Choroid plexus epithelial cell (primary cell): Measurements from ENCODE around the gene SOCS4.
A peak's percentile ranks its signal among the peaks of the same experiment; 100 is the strongest.
"Not testable (repeated sequence)": the region's sequence is repeated elsewhere in the genome, so short reads cannot be mapped to it uniquely, and the experiment has no call there.

Source experiments
- DNase-seq: peaks from one replicate; pipeline ENCODE4 v3.0.0-alpha.2; 2010; ENCODE audit warnings: low read depth
- H3K4me3 ChIP-seq: 2 replicates; pipeline ENCODE4 v1.5.1; 2011; ENCODE audit warnings: low read depth, mild to moderate bottlenecking, control low read depth, low read length, moderate library complexity
- CTCF ChIP-seq: conservative IDR thresholded peaks from 2 replicates; pipeline ENCODE4 v1.5.1; 2011; ENCODE audit warnings: low read depth, mild to moderate bottlenecking, control low read depth, inconsistent platforms, low read length, moderate library complexity

Gene SOCS4

DNA sequence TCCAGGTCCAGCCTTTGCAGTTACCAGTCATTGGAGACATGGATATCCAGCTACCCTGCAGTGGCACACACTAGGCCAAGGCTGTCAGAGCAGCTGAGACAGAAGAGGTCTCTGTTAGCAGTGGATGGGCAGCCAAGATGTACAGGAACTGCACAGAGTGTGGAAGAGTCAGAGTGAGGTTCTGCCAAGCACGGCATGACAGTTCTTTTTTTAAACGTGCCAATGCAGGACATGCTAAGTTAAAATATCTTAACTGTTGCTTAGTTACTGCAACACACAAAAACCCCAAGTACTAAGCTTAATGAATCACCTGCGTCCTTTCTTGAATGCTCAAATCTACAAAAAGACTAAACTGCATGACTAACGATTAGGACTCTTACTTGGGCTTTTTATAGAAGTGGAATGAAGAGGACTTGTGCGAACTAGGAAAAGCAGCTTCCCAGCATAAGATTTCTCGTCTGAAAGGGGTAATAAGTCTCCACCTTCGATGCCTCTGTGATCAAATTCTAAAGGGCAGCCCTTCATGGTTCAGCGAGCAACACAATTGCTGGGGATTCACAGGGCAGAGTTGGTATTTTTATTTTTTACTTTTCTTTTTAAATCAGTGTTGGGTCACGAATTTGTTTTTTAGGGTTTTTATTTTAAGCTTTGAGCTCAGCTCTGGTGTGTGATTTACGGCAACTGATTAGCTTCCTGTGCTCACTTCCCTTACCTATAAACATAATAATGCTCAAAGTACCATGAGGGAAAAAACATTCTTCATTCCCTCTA is 45.0 kb downstream of the SOCS4 start:
- no peak overlapping the region for H3K4me3 ChIP-seq
- peak; percentile 65 for DNase-seq
- TF ChIP-seq CTCF: no peak

DNA sequence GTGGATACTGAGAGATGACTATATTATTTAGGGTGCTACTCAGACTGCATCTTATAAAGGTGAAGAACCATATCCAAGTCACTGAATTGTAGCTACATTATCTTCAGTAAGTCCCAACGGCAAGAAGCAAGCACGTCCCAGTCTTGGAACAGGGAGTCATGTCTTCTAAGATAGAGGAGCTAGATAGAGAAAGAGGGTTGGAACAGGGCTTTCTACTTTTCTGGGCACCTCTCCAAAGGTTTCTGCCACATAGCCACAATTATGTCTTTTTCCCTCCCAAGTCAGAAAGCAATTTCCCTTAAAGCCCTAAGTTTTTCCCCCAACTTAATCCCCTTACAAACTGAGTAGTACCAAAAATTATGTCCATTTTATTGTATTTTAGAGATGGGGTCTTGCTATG is 46.8 kb downstream of the SOCS4 start:
- H3K4me3 ChIP-seq: no peak overlapping the region
- no peak for TF ChIP-seq CTCF
- DNase-seq: peak; percentile 85

DNA sequence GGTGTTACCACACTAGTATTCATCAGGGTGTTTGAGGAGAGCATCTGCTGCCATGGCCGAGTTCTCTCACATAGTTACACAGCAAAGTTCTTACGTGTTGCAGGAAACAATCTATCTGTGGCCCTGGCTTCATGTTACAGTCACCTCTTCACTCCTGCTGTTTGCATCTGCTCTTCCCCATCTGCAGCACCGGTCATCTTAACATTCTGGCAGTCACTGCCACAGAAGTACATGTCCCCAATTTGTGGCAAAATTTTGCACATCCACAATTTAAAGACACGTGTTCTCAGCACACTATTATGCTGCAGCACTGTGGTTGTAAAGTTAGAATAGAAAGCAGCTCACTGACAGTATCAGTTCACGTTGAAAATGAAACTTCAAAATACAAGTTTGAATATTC is 47.6 kb downstream of the SOCS4 start:
- TF ChIP-seq CTCF: no peak
- H3K4me3 ChIP-seq: no peak overlapping the region
- peak; percentile 78 for DNase-seq

DNA sequence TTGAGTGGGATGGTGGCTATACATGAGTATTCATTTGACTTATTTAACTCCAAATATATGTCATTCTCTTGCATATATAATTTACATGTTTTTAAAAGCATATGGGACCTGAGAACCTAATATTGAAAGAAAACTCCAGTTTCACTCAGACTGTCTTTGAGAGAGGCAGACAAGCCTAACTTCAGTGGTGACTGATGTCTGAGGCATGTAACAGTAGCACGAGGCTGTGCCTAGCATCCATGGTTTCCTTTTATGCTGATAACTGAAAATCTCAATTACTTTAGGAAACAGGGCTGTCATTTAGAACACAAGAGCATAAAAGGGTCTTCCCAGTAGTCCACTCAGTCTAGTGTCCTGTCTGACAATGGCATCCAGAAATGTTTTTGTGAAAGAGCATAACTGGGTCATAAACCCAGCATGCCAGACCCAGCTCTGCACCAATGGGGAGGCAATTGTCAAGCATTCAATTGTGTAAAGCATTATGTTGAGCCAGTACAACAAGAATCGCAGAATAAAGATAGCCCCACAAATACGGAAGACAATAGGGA is 48.7 kb downstream of the SOCS4 start:
- DNase-seq: peak; percentile 70
- no peak for TF ChIP-seq CTCF
- no peak overlapping the region for H3K4me3 ChIP-seq

DNA sequence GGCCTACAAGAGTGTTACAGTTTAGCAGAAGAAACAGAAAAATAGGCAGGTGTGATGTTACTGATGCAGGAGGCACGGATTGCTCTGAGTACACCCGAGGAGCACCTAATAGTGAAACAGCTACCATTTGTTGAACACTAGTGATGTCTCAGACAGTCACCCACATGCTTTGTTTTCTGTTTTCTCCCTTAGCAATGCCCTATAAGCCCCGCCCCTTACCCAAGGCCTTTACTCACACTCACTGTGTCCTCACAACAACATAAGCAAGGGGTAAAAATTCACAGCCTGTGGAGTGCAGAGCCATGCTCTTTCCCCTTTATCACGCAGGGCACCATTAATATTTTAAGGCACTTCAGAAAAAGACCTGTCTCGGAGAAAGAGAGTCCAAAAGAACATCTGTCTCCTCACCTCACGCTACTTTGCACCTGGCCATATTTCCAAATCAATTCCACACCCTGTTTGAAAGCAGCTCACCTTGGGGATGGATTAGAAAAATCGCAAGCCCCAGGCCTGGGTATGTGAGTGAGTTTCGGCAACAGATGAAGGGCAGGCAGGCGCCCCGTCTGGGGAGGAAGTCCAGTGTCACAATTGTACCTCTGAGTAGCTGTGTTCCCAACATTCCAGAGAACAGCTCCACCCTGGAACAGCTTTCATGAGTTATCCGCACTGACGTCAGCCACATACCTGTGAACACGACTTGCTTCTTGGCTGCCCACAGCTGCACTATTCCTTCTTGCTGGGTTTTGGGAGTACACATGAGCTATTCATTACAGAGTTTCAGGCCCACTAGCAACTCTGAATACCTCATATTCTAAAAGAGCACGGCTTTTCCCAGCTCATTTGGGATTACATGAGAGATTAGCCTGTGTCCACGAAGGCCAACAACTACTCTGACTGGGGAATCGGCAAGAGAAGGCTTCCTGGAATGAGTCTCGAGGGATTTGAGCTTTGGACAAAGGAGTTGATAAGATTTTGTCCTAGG is 50.4 kb downstream of the SOCS4 start:
- H3K4me3 ChIP-seq: no peak overlapping the region
- DNase-seq: peak; percentile 51
- no peak for TF ChIP-seq CTCF

- DNase-seq, H3K4me3 ChIP-seq: not testable (repeated sequence)
Observed at GRCh38 chr14:55079961-55080360, 52.9 kb downstream of the SOCS4 start.

GRCh38 chr14:55084401-55085059 is 57.5 kb downstream of the SOCS4 start:
- DNase-seq: no peak
- no peak for TF ChIP-seq CTCF
- H3K4me3 ChIP-seq: no peak overlapping the region
